ENCODE measurements around the gene PRKD1.
"Not testable (repeated sequence)": the region's sequence is repeated elsewhere in the genome, so short reads cannot be mapped to it uniquely, and the experiment has no call there.

The PRKD1 gene

DNA sequence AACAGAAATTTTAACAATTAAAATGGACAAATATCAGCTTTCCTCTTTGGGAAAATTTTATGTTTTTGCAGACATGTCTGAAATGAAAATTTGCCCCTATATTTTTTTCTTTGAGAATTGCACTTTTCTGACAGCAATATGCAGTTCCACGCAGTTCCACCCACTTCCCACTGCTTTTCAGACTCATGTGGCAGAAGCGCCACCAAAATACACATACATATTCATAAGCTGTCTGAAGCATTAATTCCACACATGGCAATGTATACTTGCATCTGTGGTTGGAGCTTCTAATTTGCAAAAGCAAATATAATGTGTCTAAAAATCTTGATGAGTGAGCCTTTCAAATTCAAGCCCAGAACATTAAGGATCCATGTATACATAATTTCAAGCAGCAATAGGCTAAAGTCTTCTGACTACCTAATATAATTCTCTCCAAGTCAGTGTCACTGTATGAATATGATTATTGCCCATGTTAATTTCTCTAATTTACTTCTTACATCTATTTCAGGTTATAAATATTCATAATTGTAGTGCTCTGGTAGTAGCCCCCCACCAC, 129.5 kb downstream of the PRKD1 start:
- DNase-seq: no peak

DNA sequence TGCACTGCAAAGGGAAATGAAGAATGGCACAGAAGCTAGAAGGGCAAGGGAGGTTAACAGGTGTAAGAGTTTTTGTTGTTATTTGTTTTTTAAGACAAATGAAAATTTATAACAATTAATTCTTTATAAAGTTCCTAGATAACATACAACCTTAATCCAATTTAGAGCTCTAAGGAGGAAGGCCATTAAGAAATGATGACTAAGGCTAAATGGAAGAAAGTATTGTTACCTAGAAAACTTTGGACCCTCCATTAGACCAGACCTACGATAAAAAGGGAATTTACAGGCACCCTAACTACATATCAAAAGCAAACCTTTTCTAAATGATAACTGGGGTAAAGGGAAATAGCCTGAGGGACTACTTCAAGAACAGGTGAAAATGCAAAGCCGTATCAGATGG, 130.8 kb downstream of the PRKD1 start:
- no peak for DNase-seq

DNA sequence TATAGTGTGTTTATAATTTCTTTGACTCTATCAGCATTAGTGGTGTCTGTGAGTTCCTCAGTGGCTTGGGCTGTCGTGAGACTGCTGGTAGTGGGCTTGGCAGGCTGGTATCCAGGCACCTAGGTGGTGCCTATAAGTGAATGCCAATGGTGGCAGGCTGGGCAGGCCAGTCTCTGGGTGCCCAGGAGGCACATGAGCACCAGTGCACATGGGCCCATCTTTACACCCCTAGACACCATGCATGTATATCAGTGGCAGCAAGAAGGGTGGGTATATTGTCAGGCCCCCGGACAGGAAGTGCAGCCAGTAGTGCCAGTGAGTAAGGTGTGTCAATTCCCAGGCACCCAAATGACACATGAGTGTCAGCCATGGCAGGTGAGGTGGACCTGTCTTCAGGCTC, 138.2 kb downstream of the PRKD1 start:
- no peak for DNase-seq

DNA sequence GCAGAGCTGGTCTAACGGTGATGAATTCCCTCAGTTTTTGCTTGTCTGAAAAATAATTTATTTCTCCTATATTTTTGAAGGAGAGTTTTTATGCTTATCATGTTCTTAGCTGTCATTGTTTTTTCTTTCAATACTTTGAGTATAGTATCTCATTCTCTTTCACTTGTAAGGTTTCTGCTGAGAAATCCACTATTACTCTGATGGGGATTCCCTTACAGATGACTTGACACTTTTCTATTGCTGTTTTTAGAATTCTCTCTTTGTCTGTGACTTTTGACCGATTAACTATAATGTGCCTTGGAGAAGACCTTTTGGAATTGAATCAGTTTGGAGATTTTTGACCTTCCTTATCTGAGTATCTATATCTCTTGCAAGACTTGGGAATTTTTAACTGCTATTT, 139.6 kb downstream of the PRKD1 start:
- no peak for DNase-seq

DNA sequence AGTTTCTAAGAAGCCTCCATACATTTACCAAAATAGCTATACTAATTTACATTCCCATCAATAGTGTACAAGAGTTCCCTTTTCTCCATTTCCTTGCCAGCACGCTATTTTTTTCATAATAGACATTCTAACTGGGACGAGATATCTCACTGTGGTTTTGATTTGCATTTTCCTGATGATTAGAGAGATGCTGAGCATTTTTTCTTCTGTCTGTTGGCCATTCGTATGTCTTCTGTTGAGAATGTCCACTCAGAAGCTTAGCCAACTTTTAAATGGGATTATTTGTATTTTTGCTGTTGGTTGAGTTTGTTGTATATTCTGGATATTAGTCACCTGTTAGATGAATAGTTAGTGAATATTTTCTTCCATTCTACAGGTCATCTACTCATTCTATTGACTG, 144.1 kb downstream of the PRKD1 start:
- no peak for DNase-seq

DNA sequence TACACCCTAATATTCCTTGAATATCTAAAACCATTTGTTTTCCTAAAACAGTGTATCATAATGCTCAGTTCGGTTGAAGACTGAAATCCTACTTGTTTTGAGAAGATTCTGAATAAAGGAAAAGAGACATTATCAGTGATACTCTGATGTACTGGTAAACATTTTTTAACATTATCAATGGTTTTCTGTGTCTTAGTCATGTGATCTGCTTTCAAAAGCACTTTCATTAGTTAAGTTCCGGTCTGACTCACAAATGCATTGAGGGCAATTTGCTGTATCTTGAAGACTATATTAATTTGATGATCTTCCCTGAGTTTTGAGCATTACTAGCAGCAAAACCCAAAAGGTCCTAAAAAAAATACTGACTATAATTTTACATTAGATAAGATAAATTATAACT, 145.6 kb downstream of the PRKD1 start:
- no peak for DNase-seq

DNA sequence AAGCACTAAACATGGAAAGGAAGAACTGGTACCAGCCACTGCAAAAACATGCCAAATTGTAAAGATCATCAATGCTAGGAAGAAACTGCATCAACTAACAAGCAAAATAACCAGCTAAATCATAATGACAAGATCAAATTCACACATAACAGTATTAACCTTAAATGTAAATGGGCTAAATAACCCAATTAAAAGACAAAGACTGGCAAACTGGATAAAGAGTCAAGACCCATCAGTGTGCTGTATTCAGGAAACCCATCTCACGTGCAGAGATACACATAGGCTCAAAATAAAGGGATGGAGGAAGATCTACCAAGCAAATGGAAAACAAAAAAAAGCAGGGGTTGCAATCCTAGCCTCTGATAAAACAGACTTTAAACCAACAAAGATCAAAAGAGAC, 150.5 kb downstream of the PRKD1 start:
- DNase-seq: not testable (repeated sequence)

DNA sequence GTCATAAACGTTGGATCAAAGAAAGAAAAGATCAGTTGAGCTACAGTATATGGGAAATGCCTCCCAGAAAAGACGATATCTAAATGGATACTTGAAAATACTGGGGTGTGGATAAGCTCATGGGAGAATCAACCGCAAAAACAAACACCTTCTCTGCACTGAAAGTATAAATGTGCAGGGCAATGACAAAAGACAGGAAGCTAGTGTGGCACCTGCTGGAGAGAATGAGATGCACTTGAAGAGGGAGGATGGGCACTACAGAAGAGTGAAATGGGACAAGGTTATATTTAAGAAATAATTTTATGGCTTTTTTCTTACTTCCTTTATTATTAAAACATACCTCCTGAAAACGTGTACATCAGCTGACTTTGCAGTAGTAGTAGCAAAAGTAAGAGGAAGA, 153.7 kb downstream of the PRKD1 start:
- DNase-seq: no peak

DNA sequence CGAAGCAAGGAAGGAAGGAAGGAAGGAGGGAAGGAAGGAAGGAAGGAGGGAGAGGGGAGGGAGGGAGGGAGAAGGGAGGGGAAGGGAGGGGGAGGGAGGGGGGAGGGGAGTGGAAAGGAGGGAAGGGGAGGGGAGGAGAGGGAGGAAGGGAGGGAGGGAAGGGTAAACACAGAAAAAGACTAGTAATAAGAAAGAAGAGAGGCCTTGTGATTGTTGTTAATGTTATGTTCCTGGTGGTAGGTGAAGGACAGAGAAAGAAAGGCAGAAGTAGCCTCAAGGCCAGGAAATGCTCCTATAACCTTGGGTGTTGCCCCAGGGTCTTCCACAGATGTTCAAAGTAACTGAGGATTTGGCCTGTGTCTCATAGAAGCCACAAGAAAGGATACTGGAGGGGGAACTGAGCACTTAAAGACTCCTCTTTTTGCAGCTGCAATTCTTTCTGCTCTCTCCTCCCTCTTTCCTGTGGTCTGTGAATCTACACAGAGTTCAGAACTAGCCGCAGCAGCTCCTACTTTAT, 164.2 kb downstream of the PRKD1 start:
- DNase-seq: no peak

DNA sequence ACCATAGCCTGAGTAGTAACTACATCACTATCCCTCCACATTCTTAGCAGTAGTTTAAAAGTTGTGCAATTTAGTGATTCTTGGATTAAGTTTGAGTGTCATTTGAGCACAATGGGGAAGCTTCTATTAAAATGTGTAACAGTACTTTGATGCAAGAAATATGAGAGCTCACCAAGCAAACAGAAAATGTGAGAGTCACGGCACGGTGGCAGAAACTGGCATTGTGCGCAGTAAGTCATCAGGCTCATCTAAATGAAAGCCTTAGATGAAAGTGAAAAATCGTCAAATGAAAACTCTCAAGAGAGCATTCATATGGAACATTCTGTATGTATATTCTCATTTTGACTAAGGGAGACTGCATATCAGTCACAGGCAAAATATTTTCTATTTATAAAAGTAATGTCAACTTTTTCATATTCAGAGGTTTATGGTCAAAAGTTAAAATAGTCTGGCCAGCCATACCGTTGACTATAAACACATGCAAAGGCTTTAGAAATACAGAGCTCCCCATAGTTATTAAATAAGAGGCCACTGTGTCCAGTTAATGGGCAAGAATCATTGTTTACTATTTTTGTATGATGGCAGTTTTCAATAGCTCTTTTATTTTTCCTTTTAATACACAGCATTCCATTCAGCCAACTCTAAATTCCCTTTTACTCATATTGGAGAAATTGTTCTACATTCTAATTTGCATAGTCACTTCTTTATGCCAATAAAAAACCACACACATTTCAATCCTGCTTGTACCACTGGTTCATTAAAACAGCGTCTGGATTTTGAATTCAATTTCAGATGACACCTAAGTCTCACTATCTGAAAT, 167.9 kb downstream of the PRKD1 start:
- peak; percentile 12 for DNase-seq

DNA sequence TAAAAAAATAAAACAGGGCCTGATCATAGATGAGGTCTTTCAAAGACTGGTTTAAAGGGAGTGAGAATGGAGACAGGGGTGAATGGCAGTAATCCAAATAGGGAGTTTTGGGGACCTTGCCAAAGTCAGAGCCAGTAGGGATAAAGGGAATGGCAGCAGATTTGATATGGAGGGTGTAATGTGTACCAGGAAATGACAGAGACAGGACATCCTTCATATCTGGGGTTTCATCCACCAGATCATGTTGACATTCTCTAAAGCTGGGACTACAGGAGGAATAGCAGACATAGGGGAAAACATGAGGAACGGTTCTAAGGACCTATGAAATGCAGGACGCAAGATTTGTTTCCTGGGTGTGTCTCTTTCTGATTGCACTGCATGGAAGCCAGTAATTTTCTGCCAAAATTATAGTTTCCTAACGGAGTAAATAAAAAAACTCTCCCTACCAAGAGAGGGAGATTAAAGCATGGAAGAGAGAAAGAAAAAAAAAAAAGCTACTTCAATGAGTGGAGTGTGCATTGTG, 169.9 kb downstream of the PRKD1 start:
- no peak for DNase-seq

DNA sequence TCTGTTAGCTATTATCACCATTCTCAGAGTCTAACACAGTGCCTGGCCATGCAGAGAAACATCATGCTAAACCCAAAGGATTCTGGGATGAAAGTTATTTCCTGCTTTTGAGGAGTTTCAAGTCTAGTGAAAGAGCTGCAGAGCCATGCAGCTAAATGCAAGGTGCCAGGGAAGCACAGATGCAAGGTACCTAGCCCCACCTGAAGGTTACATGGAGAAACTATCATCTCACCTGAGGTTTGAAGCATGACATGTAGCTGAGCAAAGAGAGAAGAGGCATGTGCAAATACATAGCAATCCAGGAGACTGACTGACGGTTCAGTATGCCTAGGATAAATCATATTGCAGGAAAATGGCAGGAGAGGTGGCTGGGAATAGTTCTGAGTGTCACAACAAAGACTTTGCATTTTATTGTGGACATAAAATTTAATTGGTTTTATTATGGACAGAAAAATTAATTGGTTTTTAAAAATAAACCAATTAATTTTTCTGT, 170.4 kb downstream of the PRKD1 start:
- DNase-seq: no peak

DNA sequence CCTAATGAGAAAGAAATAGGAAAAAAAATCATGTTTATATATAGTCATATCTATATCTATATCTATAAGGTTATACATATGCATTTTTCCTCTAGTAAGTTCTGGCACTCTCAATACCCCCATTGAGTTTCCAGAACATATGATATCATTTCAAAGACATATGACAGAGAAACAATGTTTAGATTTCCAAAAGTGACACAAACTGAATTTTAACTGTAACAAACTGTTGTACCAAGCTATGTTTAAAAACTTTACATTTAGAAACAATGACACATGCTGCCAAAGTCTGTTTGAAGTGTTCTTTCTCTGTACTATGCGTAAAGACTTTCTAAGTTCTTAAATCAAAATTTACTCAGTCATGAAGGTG, 171.6 kb downstream of the PRKD1 start:
- DNase-seq: no peak

DNA sequence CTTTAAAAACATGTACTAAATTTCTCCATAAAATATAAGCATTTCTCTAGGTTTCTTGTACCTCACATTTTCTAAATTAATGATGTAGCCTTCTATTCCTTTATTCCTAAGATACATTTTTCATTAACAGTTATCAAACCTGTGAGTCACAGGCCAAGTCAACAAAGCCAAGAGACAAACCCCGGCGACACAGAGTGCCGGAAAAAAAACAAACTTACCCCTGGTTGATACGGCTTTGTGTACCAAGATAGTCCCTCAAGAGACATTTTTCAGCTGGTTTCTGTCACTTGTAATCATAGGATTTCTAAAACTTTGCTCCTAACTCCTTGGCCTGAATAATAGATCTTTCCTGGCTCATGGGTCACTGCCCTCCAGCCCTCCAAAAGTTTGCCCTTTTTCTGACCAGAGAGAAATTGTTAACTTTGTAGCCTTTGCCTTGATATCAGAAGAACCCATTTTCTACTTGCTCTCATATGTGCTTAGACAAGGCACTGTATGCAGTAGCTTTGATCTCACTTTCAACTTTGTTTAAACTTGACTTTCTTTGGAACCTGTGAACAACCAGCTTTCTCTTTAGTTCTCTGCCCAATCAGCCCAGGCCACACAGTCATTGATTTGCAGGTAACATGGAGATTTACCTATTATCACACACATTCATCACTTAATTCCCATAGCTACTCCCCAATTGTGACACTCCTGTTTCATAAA, 172.2 kb downstream of the PRKD1 start:
- DNase-seq: no peak

DNA sequence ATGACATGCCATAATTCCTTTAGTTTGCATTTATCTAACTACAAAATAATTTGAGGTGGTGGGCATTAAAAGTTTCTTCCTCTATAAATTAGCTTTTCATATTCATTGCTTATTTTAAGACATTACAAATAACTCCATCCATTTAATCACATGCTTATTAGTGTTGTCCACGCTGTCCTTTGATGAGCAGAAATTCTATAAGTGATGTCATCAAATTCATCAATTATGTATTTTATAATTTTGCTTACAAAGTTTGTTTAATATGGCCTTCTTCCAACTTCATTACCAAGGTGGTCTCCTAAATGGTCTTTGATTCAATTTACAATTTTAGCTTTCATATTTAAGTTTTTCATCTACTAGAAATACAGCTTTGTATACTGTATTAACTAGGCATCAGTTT, 173.5 kb downstream of the PRKD1 start:
- no peak for DNase-seq

DNA sequence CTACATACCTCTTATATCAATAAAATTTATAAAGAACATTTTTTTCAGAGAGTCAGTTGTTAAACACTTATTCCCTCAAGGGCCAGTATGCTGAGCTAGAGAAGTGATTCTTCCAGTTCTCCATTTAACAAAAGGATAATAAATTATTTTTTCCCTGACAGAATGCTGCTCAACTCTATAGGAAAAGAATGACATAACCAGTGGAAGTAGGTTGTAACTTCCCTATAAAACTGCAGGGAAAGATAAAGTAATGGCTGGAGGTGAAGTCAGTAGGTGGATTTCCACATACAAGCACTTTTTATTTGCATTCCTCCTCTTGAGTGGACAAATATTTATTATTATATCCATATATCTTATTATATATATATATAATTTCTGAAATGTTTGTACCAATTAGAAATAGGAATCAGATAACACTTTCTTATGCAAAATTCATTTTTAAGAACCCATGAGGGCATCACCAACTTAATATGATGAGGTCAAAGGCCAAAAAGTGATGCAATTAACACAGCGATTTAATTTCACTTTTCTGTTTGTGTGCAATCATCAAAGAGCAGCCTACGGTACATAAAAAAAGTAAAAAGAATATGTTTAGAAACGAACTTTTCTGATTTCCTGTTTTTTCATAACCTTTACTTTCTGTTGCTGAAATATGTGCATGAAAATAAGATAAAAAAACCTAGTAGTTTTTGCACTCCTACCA, 175.3 kb downstream of the PRKD1 start:
- no peak for DNase-seq

DNA sequence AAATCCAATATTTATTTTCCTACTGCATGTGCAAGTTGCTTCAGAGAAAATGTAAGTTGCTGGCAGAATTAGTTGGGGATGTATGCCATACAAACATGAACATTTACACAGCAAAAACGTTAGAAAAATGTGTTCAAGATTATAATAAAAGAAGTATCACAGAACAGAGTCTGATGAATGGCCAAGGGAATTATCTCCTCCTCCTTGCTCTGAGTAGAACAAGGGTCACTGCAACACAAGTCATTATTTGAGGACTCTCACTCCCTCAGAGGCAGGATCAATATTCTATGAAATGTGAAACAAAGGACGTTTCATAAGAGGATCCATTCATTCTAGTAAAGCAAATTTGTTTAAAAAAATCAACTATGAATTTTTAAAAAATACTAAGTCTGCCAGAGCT, 177.8 kb downstream of the PRKD1 start:
- no peak for DNase-seq

DNA sequence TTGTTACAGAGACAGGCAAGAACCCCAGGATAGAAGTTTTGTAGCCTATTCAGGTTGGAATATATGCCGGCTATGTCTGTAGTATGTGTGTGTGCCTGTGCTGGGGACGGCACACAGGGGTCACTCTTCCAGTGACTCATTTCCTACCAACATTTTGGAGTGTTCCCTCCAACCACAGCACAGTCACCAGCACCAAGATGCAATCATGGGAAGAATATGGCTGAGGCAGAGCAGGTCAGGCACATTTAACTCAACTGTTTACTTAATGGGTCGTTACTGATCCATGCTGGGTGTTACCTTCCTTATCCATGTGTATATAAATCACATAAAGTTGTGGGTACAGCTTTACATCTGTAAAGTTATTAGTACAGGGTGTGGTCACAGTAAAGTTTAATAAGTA, 178.3 kb downstream of the PRKD1 start:
- DNase-seq: peak; percentile 44

DNA sequence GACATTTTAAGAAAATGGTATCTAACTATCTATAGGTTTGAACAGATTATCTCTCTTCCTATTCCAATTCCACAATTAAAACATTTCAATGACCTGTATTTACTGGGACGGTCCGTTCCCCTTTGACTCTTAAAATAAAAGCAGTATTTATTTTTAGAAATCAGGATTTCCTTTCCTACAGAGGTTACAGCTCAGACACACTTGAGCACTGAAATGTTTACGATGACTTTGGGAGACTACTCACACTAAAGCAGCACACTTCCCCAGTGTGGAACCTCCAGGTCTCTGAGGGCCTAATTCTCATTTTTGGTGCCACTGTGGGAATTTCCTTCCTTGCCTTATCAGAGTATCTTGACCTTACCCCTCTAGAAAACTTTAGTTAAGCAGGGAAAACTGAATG, 181.8 kb downstream of the PRKD1 start:
- no peak for DNase-seq

DNA sequence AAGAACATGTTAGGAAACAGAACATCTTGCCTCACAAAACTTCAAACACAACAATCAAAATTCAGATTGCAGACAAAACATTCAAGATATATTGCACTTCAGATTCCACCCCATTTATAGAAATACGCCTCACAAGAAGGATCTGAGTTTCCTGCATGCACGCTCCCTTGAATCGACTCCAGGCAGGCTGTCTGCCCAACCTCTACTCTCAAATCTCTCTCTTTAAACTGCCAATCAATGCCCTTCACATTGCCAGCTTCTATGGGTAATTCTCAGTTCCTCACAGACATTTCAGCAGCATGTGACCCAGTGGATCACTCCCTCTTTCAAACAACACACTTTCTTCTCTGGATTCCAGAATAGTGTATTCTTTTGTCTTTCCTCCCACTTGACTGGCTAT, 184.1 kb downstream of the PRKD1 start:
- no peak for DNase-seq

DNA sequence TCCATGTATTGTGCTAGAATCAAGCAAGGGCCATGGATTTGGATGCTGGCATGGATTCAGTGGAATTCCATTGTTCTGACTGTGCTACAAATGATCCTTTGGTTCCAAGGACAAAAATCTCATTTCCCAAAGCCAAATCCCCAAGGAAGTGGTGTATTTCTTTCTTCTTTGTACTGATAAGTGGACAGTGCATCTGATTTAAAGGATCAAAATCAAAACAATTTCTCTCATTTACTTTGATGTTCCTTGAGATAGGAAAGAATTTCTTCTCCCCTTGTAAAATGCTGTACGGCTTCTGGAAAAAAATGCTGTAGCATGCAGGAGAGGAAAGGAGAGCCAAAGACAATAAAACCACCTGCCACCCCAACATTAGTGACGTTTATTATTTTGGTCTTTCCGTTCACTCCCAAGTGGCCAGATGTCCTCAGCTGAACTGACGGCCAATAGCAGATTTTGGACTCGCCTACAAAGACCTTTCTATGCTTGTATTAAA, 185.7 kb downstream of the PRKD1 start:
- peak; percentile 65 for DNase-seq

DNA sequence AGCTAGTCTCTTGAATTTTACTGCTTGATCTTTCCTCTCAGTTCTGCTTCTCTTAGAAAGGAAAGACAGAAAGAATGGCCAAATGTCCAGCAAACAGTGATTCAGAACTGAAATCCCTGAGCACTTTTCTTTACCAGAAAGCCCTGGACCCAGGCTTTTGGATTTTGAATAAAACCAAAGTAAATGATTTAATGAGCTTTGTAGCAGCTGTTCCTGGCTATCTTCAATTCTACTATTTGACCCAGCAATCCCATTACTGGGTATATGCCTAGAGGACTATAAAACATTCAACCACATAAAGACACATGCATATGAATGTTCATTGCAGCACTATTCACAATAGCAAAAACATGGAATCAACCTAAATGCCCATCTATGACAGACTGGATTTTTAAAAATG, 187.2 kb downstream of the PRKD1 start:
- DNase-seq: no peak

DNA sequence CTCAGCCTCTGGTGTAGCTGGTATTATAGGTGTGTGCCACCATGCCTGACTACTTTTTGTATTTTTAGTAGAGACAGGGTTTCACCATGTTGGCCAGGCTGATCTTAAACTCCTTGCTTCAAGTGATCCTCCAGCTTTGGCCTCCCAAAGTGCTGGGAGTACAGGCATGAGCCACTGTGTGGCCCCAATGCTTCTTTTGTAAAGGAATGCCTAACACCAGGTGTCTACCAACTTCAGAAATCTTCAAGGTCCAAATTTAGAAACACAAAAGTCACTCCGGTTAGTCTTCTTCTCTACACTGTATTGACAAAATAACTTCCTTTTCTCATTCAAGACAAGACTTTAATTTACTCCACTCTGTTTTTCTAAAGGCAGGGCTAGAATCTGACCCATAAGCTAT, 188.7 kb downstream of the PRKD1 start:
- no peak for DNase-seq

Measured in fibroblast of skin of scalp (primary cell).